ENCODE data around the gene ELAVL4.

ELAVL4 gene

DNA sequence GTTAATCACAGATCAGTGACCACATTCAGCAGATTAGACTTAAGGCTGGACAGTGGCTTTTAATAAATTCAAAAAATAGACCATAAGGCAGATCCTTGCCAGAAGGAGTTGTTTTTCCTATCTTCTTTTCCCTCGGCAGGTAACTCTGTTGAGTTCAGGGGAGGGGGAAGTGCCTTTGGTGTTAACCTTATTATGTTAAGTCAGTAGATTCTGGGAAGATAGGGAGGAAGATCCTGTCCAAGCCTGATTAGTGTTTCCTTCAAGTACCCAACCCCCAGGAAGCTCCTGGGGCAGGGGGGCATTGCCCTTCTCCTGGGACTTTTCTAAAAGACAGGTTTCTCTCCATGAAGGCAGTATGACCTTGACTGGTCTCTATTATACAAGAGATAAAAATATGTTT, 87.4 kb downstream of the ELAVL4 start:
- H3K4me3 ChIP-seq (ENCODE audit: control insufficient read depth, low read depth, low read length): no peak overlapping the region
- no peak for DNase-seq (ENCODE audit: low read depth)
- TF ChIP-seq, protein P1, sequence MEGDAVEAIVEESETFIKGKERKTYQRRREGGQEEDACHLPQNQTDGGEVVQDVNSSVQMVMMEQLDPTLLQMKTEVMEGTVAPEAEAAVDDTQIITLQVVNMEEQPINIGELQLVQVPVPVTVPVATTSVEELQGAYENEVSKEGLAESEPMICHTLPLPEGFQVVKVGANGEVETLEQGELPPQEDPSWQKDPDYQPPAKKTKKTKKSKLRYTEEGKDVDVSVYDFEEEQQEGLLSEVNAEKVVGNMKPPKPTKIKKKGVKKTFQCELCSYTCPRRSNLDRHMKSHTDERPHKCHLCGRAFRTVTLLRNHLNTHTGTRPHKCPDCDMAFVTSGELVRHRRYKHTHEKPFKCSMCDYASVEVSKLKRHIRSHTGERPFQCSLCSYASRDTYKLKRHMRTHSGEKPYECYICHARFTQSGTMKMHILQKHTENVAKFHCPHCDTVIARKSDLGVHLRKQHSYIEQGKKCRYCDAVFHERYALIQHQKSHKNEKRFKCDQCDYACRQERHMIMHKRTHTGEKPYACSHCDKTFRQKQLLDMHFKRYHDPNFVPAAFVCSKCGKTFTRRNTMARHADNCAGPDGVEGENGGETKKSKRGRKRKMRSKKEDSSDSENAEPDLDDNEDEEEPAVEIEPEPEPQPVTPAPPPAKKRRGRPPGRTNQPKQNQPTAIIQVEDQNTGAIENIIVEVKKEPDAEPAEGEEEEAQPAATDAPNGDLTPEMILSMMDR (IDR thresholded peaks at IDR 0.05; ENCODE audit: control insufficient read depth, insufficient read depth, low read depth, low read length, missing control alignments): no peak

DNA sequence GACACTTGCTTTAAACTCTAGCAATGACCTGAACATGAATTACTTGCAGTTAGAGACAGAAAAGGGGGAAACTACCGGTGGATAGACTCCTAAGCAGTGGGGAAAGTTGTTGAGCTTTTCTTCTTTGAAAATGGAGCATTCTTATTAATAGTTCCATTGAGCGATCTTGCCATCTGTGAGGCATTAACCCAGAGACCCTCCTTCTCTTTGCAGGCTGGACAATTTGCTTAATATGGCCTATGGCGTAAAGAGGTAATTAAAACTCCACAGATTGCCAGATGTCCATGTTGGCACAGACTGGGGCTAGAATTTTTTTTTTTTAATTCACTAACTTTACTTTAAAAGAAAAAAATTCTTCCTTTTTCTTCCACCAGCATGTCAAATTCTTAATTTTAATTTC, 88.5 kb downstream of the ELAVL4 start:
- DNase-seq (ENCODE audit: low read depth): no peak
- no peak overlapping the region for H3K4me3 ChIP-seq (ENCODE audit: control insufficient read depth, low read depth, low read length)
- TF ChIP-seq, protein P1 (IDR thresholded peaks at IDR 0.05; ENCODE audit: control insufficient read depth, insufficient read depth, low read depth, low read length, missing control alignments): no peak

DNA sequence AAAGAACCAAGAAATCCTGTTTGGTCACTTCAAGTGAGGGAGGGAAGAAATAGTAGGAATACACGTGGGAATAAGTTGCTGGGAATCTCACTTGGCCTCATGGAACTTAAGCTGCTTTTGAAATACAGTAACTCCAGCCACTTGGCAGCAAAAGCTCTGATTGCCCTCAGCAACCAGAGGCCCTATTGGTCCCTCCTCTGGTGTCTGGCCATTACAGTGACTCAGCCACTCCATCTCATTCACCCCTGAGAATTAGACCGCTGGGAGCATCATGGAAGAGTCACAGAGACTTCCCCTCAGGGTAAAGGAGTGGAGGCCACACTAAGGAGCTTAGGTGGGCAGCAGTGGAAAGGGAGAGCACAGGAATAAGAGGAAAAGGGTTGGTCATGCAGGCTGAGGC, 99.6 kb downstream of the ELAVL4 start:
- H3K4me3 ChIP-seq (ENCODE audit: control insufficient read depth, low read depth, low read length): no peak overlapping the region
- TF ChIP-seq, protein P1 (IDR thresholded peaks at IDR 0.05; ENCODE audit: control insufficient read depth, insufficient read depth, low read depth, low read length, missing control alignments): no peak
- DNase-seq (ENCODE audit: low read depth): no peak

DNA sequence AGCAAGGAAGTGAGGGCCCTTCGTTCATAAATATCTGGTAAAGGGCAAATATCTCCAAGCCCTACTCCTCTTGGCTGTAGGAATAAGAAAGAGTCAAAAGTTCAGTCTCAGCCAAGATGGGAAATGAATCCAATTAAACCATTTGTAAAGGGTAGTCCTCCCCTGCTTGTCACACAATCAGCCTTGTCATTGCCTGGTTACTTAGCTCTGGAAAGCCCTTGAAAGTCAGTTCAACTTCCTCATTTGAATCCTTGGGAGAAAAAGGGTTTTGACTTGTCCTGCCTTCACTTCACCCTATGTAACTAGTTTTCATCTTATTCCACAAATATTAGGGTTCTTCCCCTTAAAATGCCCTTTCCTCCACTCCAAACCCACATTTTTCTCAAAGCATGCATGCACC, 100.0 kb downstream of the ELAVL4 start:
- DNase-seq (ENCODE audit: low read depth): no peak
- TF ChIP-seq, protein P1 (IDR thresholded peaks at IDR 0.05; ENCODE audit: control insufficient read depth, insufficient read depth, low read depth, low read length, missing control alignments): no peak
- H3K4me3 ChIP-seq (ENCODE audit: control insufficient read depth, low read depth, low read length): no peak overlapping the region

DNA sequence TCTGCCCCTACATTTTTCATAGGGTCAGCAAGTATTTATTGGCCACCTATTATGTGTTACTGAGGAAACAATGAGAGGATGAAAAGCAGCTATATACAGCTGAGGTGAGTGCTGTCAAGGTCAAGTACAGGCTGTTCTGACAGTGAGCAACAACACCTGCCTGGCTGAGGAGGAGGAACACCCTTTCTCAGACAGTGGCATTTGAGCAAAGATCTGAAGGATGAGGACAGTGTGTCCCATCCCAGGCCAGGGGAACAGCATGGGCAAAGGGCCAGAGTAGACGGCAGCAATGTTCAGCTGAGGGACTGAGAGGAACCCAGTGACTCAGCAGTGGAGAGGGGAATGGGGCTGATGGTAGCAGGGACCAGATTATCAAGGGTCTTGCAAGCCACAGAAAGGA, 101.0 kb downstream of the ELAVL4 start:
- TF ChIP-seq, protein P1 (IDR thresholded peaks at IDR 0.05; ENCODE audit: control insufficient read depth, insufficient read depth, low read depth, low read length, missing control alignments): no peak
- H3K4me3 ChIP-seq (ENCODE audit: control insufficient read depth, low read depth, low read length): no peak overlapping the region
- DNase-seq (ENCODE audit: low read depth): no peak

DNA sequence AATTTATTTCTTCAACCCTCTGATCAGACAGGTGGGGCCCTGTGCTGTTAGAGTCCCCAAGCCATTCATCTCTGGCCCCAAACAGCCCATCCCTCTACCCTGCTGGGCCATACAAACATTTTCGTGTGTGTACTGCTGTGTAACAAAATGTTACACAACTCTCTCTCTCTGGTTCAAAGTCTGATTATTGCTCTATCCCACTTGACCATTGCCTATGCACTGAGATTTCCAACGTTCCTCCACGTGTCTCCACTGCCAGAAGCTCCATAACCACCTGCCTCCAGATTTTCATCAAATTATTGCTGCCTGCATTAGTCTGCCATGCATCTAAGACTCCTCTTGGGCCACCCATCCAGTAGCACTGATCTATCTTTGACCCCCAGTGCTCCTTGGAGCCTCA, 104.8 kb downstream of the ELAVL4 start:
- TF ChIP-seq, protein P1 (IDR thresholded peaks at IDR 0.05; ENCODE audit: control insufficient read depth, insufficient read depth, low read depth, low read length, missing control alignments): no peak
- H3K4me3 ChIP-seq (ENCODE audit: control insufficient read depth, low read depth, low read length): no peak overlapping the region
- DNase-seq (ENCODE audit: low read depth): no peak

DNA sequence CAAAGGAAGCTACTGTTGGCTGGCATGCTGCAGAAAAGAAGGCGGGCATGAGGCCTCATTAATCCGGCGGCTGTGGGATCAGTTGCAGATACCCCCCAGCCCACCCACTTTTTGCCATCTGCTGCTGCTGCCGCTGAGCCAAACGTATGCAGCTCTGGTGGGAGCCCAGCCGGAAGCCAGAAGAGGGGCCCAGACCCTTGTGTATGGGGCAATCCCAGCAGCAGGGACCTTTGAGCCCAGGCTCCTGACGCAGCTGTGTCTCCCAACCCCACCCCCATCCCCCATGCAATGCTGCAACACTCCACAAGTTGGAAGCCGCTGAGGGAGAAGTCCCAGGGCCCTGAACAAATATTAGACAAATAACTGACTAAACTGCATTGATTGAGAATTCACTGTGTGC, 106.0 kb downstream of the ELAVL4 start:
- H3K4me3 ChIP-seq (ENCODE audit: control insufficient read depth, low read depth, low read length): no peak overlapping the region
- TF ChIP-seq, protein P1 (IDR thresholded peaks at IDR 0.05; ENCODE audit: control insufficient read depth, insufficient read depth, low read depth, low read length, missing control alignments): no peak
- no peak for DNase-seq (ENCODE audit: low read depth)

Data from AG09309 (cell line).